Urothelium cell line (cell line): ENCODE data around the gene RABGGTA.

ENCODE experiments used
- DNase-seq: peaks from one replicate; pipeline ENCODE4 v3.0.0; 2011; ENCODE audit warnings: low spot score, mixed read lengths
- FAIRE-seq: peaks from 2 replicates; lab custom pipeline; 2011; peaks lifted over from hg19 to GRCh38; lab: Jason Lieb, UNC

Gene RABGGTA

DNA sequence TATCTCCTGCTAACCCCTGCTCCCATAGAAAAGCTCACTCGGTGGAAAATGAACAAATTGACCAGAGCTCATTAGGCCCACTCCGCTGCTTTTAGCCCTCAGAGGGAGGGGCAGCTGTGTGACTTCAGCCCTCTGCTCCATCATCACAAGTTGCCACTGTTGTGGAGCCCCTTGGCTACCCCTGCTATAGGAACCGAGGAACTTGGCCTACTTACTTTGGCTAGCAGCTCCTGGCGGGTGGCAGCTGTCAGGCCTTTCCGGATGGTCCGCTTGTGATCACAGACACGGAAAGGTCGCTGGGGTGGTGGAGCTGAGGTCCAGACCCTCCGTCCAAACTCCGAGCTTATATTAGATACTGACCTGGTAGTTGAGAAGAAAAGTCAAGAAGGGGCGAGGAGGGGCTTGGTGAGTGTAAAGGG lies 35.8 kb upstream of the RABGGTA start:
- FAIRE-seq (no peak), DNase-seq (no peak)

DNA sequence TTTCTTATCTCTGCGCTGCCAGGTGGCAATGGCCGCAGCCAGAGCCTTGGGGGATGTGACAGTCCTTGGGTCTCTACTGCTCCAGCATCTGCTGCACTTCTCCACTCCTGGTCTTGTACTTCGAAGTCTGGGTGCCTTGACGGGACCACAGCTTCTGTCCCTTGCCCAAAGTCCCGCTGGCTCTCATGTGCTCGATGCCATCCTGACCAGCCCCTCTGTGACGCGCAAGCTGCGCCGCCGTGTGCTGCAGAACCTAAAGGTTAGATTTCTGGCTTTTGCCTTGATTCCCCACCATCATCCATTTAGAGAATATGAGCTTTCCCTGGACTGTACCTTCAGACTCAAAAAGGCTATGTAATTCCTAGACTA lies 32.6 kb upstream of the RABGGTA start:
- DNase-seq (no peak), FAIRE-seq (no peak)

DNA sequence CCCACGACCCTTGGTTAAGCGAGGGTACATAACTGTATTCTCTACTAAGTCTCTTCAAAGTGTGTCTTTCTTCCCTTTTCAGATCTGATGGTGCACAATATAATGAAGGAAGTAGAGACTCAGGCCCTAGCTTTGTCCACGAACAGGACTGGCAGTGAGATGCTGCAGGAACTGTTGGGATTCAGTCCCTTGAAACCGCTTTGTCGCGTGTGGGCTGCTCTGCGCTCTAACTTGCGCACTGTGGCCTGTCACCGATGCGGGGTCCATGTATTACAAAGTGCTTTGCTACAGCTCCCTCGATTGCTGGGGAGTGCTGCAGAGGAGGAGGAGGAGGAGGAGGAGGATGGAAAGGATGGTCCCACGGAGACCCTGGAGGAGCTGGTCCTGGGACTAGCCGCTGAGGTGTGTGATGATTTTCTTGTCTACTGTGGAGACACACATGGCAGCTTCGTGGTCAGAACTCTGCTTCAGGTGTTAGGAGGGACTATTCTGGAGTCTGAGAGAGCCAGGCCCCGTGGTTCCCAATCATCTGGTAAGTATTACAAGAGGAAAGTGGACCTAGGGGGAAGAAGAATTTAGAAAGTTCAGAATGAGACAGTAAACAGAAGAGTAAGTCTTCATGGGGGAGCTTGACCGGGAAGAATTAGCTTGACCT lies 29.1 kb upstream of the RABGGTA start:
- FAIRE-seq (no peak), DNase-seq (no peak)

DNA sequence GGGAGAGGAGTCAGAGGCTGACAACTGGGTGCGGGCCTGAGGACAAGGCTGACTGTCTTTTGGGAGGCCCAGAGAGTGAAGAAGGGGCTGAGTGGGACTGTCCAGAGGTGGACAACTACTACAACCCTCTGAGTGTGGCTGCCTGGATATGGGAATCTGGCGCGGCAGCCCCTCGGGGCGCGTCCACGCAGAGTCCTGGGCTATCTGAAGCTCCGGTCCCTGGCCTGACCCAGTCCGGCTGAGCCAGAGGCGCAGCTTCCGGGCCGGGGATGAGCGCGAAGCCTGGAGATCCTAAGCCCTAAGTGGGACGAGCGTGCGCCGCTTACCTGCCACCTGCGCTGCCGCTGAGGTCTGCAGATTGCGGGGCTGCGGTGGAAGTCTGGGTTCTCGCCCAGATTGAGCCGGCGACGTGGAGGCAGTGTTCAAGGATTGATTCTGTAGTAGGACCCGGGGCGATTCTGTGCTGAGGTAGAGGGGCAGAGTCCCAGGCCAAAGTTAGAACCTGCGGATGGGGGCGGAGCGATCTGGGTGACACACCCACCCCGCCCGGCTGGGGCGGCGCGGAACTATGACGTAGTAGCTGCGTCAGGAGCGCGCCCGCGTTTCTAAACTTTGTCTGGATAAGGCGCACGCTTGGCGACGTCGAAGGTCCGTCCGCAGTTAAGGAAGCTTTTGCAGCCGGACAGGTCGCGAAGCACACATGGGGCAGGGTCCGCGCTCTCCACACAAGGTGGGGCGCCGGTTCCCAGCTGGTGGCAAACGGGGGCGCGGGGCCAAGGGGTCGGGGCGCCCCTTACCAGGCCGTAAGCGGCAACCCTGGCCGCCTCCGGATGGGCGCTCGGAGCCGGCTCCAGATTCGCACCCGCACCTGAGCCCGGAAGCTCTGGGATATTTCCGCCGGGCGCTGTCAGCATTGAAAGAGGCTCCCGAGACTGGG lies 28.1 kb upstream of the RABGGTA start, which contains the start of the genes DHRS1 and NOP9:
Gene DHRS1, minus strand, starts transcription at position 526 of the 937 bp plus-strand sequence. CDS start 674 bp downstream, outside the sequence.
Gene NOP9, plus strand, starts transcription at position 596 of the 937 bp plus-strand sequence. Its CDS starts 105 bp downstream, at position 701.
- FAIRE-seq (no peak), DNase-seq (peak; percentile 92)

DNA sequence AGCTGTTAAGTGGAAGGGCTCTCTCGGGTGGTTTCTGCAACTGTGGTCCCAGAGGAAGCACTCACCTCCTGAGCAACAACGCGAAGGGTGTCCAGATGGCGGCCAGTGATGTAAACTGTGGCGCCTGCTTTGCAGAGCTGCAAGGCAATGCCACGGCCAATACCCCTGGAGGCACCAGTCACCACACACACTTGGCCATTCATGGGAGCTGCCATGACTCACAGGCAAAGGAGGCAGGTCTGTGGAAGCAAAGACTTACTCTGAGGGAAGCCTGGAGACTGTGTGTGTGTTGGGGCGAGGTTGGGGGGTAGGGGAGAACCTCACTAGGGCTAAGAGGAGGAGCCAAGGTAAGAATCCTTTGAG lies 27.5 kb upstream of the RABGGTA start:
- FAIRE-seq (no peak), DNase-seq (peak; percentile 65)

DNA sequence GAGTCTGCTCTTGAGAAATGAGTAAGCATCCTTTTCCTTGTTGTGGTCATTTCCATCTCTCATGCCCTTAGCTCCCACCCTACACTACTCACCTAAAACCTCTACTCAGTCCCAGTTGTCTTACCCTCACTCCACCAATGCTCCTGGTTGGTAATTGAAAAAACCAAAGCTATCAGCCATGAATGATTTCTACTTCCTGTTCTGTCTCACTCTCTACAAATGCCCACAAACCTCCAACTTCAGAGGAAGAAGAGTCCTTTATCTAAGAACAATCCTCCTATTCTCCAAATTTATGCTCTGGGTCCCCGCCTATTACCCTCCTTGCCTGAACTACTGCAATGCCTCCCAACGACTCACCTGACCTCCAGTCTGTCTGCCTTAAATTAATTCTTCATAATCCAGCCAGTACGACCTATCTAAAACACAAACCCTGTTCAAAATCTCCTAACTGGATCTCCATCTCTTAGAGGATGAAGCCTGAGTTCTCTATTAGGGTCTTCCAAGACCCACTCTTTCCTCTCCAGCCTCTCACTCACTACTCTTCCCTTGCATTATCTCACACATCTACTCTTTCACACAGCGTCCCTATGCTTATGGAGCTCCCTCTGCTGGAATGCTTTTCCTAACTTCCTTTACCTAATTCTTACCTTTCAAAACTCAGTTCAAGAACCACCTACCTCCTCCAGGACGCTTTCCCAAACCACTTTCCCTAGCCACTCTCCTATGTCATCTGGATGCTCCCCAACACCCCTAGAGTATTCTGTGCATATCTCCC lies 26.0 kb upstream of the RABGGTA start:
- FAIRE-seq (no peak), DNase-seq (peak; percentile 32)

DNA sequence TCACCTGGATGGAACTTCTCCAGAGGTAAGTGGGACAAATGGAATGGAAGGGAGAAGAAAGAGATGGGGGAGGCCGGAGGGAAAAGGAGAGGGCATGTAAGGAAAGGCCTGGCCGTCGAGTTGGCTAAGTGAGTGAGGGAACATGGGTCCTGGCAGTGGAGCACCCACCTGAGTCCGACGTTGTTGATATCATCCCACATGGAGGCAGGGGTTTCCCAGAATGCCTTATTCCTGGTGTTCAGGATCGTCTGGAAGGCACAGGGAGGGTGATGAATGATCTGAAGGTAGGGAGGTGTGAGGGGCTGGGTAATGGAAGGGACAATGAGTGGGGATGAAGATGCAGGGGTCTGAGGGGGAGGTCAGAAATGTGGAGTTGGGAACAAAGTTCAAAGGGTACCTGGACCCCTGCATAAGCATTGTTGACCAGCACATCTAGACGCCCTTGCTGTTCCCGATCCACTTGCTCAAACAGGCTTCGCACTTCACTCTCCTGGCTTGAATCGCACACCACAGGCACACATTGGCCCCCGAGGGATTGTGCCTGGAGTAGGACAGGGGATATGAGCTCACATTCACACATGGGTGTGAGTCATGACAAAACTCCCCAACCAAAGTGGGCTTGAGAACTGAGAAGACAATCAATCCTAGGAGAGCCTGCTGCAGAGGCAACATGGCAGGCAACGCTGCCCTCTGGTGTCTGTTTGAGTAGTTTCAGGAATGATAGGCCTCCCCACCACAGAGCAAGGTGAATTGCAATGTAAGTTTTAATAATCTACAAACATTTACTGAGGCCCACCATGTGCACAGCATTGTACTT lies 25.2 kb upstream of the RABGGTA start:
- FAIRE-seq (no peak), DNase-seq (peak; percentile 75)

DNA sequence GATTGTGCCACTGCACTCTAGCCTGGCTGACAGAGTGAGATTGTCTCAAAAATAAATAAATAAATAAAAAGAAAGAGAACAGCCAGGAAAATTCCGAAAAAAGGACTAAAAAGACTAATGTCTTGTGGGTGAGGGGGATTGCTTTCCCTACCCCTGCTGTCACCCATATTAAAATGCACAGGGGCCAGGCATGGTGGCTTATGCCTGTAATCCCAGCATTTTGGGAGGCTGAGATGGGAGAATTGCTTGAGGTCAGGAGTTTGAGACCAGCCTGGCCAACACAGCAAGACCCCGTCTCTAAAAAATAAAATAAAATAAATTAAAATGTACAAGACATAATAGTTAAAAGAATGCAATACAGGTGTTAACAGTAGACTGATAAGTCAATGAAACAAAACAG lies 22.1 kb upstream of the RABGGTA start:
- DNase-seq (no peak), FAIRE-seq (no peak)

- DNase-seq: no peak
- no peak for FAIRE-seq
These were observed 20.9 kb upstream of the RABGGTA start for GRCh38 chr14:24292118-24292807.

DNA sequence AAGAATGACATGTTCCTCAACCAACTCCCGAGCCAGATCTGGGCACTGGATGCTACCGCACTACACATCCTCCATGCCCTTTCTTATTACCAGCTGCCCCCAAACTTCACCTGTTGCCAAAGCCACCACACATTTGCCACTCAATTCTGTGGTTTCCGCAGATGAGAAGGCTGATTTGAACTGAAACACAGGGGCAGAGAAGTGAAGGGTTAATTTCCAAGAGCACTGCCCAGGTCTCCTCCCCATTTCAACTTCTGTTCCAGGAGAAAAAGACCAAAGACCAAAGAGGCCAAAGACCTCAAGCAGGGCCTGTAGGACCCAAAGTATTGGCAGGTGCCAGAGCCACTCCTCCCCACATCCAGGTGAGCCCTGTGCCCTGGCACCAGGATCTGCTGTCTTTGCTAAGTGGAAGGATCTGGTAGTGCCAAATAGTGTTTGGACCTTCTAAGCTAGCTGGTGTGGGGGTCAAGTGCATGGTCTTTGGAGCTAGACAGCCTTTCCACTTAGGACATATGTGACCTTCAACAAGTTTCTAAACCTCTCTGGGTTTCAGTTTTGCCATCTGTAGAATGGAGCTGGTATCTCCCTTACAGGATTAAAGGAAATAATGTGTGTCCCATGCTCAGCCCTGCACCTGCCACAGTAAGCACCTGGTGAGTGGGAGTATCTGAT lies 20.2 kb upstream of the RABGGTA start:
- no peak for FAIRE-seq
- DNase-seq: no peak

- FAIRE-seq (no peak), DNase-seq (no peak)
These were observed 19.3 kb upstream of the RABGGTA start for GRCh38 chr14:24290746-24291145.

DNA sequence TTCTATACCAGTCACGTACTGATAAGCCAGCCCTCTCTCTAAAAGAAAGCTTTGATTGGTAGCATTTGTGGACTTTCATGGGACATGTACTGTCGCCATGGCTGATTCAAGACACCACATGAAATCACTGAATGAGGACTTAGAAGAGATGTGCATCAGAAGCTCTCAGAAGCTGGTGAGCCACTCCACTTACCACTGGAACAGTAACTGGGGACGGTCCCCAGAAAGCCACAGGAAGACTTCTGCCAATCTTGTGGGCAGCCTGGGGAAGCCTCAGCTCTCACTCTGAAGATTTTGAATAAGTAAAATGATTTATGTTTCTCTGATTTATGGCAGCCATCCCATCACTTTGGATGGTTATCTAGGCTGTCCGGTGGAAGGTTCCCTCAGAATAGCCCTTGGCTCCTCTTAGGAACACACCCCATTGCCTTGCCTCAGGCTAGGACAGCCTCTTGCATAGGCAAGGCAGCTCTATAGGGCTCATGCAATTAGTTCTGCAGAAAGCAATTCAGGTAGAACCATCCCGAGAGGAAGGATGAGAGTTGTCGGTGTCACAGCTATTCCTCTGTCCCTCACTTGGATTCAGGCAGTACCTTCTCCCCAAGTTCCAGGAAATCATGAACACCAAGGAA lies 18.4 kb upstream of the RABGGTA start:
- FAIRE-seq: no peak
- no peak for DNase-seq

DNA sequence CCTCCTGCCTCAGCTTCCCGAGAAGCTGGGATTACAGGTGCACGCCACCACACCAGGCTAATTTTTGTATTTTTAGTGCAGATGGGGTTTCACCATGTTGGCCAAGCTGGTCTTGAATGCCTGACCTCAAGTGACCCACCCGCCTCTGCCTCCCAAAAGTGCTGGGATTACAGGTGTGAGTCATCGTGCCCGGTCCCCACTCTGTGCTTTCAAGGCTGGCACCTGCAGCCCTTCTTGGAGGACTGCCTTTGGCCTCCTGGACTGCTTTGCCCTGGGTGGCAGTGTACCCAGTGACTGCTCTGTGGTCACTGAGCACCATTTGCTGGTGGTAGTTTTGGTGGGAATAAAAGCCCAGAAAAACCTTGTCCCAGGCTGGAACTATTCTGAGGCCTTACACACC lies 15.6 kb upstream of the RABGGTA start:
- no peak for DNase-seq
- FAIRE-seq: no peak

DNA sequence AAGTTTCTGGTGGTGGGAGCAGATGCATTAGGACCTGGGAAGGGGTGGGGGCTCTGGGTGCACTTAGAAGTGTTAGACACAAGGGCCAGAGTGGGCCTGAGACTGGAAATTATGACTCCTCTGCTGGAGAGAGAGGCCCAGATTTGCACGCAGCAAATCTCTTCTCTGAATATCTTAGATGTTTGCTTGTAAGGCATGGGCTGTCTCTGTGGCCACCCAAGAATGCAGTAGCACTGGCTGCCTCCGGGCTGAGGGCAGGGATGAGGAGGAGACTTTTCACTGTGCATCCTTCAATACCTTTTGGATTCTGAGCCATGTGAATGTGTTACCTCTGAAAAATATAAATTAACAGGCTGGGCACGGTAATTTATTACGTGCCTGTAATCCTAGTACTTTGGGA lies 14.0 kb upstream of the RABGGTA start:
- DNase-seq (no peak), FAIRE-seq (no peak)

DNA sequence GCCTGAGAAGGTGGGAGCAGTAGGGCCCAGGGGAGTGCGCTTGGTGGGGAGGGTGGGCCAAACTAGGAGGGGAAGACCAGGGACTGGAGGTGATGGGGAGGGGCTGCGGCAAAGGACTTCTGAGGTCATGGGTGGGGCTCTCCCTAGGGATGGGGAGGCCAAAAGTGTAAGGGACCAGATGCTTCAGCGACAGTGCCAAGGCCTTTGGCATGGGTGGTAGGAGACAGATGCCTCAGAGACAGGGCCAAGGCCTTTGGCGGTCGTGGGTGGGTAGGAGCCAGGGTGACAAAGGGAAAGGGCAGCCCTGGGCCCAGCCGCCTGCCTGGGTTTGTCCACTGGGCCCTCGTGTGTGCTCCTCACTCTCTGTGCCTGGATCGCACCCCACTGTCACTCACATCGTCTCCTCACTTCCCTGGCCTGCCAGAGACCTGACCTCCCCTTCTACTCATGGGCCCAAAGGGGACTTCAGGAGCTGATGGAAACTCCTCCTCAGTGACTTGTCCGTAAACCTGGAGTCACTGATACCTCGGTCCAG lies 13.2 kb upstream of the RABGGTA start:
- FAIRE-seq (no peak), DNase-seq (no peak)

DNA sequence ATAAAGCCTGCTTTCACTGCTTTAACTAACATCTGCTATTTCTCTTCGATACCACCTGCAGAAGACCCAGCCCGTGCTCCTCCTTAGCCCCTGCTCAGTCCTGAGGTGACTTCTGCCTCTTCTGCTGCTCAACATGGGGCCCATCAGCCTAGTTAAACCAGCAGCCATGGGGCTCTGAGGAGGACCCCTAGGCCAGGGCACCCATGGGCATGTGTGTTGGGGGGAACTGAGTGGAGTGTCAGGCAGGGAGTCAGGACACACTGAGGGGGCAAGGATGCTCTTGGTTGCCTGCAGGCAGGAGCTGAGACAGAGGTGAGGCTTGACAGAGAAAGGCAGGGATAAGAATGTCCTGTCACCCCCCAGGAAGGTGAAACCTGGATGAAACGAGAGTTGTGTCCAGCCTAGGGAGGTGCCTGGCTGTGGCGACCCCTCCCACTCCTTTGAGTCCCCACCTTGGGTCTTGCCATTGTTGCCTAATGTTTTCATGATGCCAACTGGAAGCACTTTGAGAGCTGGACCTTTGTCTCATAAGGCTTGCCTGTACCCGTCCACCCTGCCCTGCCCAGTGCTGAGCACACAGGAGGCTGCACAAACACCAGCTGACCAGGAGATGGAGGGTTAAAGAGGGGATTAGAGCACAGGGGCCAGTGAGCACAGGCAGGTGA lies 12.5 kb upstream of the RABGGTA start:
- FAIRE-seq (no peak), DNase-seq (no peak)

GRCh38 chr14:24282736-24283135 lies 11.3 kb upstream of the RABGGTA start:
- FAIRE-seq: no peak
- no peak for DNase-seq

DNA sequence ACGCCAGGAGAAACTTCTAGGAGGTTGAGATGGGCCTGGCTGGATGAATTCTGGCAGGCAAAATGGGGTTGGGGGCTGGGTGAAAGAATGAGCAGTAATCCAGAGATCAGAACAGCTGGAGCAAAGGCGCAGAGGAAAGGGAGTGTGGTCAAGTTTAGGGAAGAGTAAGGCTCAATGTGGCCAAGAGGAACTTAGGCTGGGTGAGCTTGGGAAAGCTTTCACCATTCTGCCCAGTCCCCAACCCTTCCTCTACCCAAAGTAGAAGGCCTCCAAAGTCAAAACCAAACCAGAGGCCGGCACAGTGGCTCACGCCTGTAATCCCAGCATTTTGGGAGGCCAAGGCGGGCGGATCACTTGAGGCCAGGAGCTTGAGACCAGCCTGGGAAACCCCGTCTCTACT lies 10.2 kb upstream of the RABGGTA start:
- DNase-seq: no peak
- FAIRE-seq: no peak
